Mammary epithelial cell (primary cell): ENCODE results near the gene DAND5.

Source experiments
- EZH2 ChIP-seq: IDR thresholded peaks from 2 replicates; pipeline ENCODE4 v1.6.1; 2012; ENCODE audit warnings: low read length, inconsistent platforms, borderline replicate concordance
- TF ChIP-seq, protein P1 (sequence below), 2 donors: IDR thresholded peaks in 1 of 2; conservative IDR thresholded peaks in 1 of 2; 2 replicates each; pipeline ENCODE4 v1.5.1; 2011 to 2012; ENCODE audit warnings: inconsistent platforms in 2 of 2, low read length in 2 of 2, mild to moderate bottlenecking in 2 of 2, control low read depth in 1 of 2, low read depth in 1 of 2; ENCODE audit not compliant: insufficient read depth in 1 of 2; ENCODE audit errors: extremely low read depth in 1 of 2

DNA sequence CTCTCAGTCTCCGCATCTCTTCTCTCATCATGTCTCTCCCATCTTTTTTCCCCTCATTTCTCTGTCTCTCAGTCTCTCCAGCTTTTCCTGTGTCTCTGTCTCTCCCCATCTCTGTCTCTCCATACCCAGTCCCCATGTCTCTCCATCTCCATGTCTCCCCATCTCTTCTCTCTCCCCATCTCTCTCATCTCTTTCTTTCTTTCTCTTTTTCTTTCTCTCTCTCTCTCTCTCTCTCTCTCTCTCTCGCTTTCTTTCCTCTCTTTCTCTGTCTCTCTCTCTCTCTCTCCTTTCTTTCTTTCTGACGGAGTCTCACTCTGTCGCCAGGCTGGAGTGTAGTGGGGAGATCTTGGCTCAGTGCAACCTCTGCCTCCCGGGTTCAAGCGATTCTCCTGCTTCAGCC lies 13.3 kb downstream of the DAND5 start:
- TF ChIP-seq, protein P1, sequence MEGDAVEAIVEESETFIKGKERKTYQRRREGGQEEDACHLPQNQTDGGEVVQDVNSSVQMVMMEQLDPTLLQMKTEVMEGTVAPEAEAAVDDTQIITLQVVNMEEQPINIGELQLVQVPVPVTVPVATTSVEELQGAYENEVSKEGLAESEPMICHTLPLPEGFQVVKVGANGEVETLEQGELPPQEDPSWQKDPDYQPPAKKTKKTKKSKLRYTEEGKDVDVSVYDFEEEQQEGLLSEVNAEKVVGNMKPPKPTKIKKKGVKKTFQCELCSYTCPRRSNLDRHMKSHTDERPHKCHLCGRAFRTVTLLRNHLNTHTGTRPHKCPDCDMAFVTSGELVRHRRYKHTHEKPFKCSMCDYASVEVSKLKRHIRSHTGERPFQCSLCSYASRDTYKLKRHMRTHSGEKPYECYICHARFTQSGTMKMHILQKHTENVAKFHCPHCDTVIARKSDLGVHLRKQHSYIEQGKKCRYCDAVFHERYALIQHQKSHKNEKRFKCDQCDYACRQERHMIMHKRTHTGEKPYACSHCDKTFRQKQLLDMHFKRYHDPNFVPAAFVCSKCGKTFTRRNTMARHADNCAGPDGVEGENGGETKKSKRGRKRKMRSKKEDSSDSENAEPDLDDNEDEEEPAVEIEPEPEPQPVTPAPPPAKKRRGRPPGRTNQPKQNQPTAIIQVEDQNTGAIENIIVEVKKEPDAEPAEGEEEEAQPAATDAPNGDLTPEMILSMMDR (conservative IDR thresholded peaks at IDR 0.05 in 1 of 2, IDR thresholded peaks at IDR 0.05 in 1 of 2; ENCODE audit: extremely low read depth in 1 of 2, insufficient read depth in 1 of 2, low read depth in 1 of 2, low read length in 2 of 2), result no peak
- no peak for TF ChIP-seq EZH2
